ENCODE results near the gene MYO1D.

The MYO1D gene

DNA sequence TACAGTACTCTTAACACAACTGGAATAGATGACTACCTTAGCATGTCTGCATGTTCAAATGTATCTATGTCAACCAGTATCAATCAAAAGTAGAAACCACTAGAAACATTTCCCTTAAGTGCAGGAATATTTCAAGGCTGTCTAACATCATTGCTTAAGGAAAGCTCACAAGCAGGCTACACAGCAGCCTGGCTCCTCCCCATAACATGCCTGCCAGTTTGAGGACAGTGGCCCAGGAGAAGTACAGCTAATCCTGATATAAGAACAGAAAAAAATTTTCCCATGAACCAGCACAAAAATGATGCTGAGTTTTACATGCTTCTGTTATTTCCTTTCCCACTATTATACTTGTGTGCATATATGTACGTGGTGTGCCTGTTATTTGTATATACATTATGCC lies 175.1 kb downstream of the MYO1D start:
- Histone ChIP-seq H3K4me3 (ENCODE audit: low read depth, low read length) (no peak overlapping the region), H3K27ac (no peak overlapping the region), H3K9me3 (ENCODE audit: severe bottlenecking) (no peaks in the 10 kb centered on the region), H3K27me3 (ENCODE audit: insufficient read depth, low read depth, severe bottlenecking) (no peaks in the 10 kb centered on the region), H3K36me3 (no peaks in the 10 kb centered on the region)
- TF ChIP-seq, protein P1, sequence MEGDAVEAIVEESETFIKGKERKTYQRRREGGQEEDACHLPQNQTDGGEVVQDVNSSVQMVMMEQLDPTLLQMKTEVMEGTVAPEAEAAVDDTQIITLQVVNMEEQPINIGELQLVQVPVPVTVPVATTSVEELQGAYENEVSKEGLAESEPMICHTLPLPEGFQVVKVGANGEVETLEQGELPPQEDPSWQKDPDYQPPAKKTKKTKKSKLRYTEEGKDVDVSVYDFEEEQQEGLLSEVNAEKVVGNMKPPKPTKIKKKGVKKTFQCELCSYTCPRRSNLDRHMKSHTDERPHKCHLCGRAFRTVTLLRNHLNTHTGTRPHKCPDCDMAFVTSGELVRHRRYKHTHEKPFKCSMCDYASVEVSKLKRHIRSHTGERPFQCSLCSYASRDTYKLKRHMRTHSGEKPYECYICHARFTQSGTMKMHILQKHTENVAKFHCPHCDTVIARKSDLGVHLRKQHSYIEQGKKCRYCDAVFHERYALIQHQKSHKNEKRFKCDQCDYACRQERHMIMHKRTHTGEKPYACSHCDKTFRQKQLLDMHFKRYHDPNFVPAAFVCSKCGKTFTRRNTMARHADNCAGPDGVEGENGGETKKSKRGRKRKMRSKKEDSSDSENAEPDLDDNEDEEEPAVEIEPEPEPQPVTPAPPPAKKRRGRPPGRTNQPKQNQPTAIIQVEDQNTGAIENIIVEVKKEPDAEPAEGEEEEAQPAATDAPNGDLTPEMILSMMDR (IDR thresholded peaks at IDR 0.05; ENCODE audit: low read depth, low read length) = no peak
- no peak for DNase-seq

DNA sequence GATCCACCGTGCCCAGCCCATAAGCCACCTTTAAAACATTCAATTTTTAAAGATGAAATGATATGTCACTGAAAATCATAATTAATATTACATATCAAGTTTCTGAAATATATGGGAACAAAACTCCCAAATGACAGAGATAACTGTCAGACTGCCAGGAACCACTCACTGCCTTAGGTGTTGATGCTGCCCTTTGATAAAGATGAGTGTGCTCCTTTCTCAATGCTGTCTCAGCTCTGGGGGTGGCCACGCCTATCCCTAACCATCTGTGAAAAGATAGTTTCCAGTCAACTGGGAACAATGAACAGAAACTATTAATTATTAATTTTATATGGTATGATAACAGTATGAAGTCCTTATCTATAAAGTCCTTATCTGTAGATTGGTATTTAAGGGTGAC lies 177.7 kb downstream of the MYO1D start:
- Histone ChIP-seq H3K9me3 (ENCODE audit: severe bottlenecking) (no peaks in the 10 kb centered on the region), H3K4me3 (ENCODE audit: low read depth, low read length) (no peak overlapping the region), H3K27ac (no peak overlapping the region), H3K27me3 (ENCODE audit: insufficient read depth, low read depth, severe bottlenecking) (no peaks in the 10 kb centered on the region), H3K36me3 (no peaks in the 10 kb centered on the region)
- no peak for DNase-seq
- TF ChIP-seq, protein P1 (IDR thresholded peaks at IDR 0.05; ENCODE audit: low read depth, low read length) = no peak

DNA sequence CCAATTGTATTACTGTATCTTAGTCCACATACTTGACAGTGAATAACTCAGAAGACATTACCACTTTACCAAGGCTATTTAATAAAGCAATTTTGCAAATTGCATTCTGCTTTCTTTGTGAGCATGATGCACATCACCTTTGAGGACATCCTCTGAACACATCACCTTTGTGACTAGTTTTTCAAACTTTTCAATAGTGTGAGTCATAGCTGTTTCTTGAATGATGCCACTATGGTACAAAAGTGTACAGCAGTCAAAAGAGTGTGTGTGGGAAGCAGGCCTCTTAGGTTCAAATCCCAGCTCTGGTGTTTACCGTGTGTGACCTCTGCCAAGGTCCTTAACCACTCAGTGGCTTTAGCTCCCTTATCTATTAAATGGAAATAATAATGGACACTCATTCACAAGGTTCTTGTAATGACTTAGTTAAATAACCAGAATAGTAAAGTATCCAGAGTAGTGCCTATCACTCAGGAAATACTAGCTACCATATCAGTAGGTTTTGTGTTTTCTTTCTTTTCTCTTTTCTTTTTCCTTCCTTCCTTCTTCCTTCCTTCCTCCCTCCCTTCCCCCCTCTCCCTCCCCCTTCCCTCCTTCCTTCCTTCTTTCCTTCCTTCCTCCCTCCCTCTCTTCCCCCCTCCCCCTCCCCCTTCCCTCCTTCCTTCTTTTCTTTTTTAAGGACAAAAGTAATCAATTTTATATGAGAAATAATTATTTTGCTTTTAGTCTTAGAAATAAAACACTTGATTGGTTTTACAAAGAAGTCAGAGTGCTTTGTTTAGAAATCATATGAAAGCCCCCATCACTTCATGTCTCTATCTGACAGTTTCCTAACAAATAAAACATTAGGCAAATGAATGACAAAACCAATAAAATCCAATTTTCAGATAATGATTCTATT lies 178.9 kb downstream of the MYO1D start:
- TF ChIP-seq, protein P1 (IDR thresholded peaks at IDR 0.05; ENCODE audit: low read depth, low read length) = no peak
- no peak overlapping the region for H3K4me3 ChIP-seq (ENCODE audit: low read depth, low read length)
- H3K27me3 ChIP-seq (ENCODE audit: insufficient read depth, low read depth, severe bottlenecking) = no peaks in the 10 kb centered on the region
- no peak for DNase-seq
- no peaks in the 10 kb centered on the region for H3K36me3 ChIP-seq
- no peak overlapping the region for H3K27ac ChIP-seq
- H3K9me3 ChIP-seq (ENCODE audit: severe bottlenecking) = no peaks in the 10 kb centered on the region

DNA sequence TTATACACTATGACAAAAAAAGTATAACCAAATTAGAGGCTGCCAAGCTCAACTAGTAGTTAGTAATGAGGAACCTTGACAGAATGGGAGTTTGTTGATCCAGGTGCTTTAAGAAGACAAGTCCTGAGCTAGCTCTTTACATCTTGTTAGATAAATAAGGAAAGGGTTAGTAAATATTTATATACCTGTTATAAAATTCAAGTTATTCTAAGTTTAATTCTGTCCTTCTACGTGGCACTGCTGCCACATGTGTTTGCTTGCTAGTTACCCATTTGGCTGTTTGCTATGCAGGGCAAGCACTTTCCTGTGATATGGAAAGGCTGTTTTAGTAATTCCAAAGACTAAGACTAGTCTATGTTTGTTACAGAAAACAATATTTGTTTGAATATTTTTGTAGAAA lies 180.5 kb downstream of the MYO1D start:
- Histone ChIP-seq H3K9me3 (ENCODE audit: severe bottlenecking) (no peaks in the 10 kb centered on the region), H3K36me3 (no peaks in the 10 kb centered on the region), H3K27ac (no peak overlapping the region), H3K27me3 (ENCODE audit: insufficient read depth, low read depth, severe bottlenecking) (no peaks in the 10 kb centered on the region), H3K4me3 (ENCODE audit: low read depth, low read length) (no peak overlapping the region)
- DNase-seq = no peak
- TF ChIP-seq, protein P1 (IDR thresholded peaks at IDR 0.05; ENCODE audit: low read depth, low read length) = no peak

DNA sequence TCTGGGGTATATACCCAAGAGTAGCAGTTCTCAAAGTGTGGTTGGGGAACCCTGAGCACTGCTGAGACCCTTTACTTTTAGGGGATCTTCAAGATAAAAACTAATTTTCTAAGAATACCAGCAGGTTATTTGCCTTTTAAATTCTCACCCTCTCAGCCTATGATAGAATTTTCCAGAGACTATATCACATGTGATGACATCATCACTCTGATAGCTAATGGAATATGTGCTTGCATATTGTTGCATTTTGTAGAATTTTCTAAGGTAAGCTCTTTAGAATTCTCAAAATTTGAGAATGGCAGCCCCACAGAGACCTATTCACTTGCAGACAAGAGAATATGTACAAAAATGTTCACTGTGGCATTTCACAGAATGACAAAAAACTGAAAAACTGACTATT lies 181.1 kb downstream of the MYO1D start:
- no peak for DNase-seq
- H3K27me3 ChIP-seq (ENCODE audit: insufficient read depth, low read depth, severe bottlenecking) = no peaks in the 10 kb centered on the region
- H3K27ac ChIP-seq = no peak overlapping the region
- no peaks in the 10 kb centered on the region for H3K9me3 ChIP-seq (ENCODE audit: severe bottlenecking)
- TF ChIP-seq, protein P1 (IDR thresholded peaks at IDR 0.05; ENCODE audit: low read depth, low read length) = no peak
- H3K36me3 ChIP-seq = no peaks in the 10 kb centered on the region
- H3K4me3 ChIP-seq (ENCODE audit: low read depth, low read length) = no peak overlapping the region

Measured in WERI-Rb-1 (cell line).